Effector CD8-positive, alpha-beta T cell (primary cell): ENCODE measurements around the gene ZFP1.
"Not testable (repeated sequence)": the region's sequence is repeated elsewhere in the genome, so short reads cannot be mapped to it uniquely, and the experiment has no call there.

Experiments
- DNase-seq: peaks from one replicate; lab custom pipeline; 2025; lab: John Stamatoyannopoulos, UW

ZFP1 gene

DNA sequence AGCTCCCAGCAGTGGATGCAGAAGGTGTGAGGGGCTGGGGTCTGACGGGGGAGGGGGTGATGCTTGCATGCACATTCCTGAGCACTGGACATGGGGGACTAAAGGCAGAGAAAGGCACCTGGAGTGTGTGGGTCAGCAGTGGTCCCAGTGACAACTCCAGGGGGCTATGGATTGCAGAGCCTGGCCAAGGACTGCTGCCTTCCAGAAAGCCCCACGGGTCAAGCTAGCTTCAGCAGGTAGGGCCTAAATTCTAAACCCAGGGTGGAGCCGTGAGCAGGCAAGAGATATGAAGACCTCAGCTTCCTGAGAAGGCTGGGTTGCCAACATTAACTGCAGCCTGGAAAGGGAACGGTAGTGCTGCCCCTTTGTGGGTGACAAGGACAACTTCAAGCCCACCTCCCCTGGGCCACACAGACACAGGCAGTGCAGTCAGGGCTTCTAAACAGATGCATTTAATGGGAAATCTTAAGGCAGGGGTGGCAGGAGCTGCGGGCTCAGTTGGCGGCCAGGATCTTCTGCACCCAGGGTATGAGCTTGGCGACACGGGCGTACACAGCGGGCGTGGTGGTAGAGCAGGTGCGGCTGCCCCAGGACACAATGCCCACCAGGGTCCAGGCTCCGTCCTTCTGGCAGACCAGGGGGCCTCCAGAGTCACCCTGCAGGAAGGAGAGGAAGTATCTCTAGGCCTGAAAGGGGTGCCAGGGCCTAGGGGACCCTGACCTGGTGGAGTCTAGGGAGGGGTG lies 55.5 kb downstream of the ZFP1 start:
- DNase-seq: no peak

DNA sequence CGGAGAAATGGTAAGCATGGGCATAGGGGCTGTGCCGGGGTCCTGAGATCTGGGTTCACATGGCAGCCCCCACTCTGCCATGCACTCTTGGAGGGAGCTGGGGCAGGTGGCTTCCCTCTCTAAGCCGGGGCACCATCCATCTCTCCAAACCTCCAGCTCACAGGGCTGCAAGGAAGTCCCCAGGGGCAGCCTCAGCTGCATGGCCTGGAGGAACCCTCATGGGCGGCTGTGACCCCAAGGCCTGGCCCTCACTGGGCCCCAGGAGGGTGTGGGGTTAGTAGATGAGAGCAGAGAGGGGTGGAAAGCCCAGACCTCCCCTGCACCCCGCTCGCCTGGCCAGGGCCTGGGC lies 56.1 kb downstream of the ZFP1 start:
- DNase-seq: no peak

DNA sequence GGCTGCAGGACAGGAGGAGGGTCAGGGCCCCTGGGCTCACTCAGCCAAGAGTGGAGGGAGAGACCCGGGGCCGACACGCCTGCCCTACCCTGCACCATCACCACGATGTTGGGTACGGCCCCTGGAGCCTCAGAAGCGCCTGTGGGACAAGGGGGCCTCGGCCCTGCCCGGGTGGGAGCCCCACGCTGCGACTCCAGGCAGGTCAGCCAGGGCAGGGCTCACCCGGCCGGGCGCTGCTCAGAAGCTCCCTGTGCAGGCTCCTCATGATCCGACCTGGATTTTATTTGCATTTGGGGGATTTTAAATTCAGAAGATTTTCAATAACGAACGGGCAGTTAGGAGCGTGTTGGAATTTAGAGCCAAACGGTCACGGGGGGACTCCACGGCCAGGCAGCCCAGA lies 56.6 kb downstream of the ZFP1 start:
- DNase-seq: not testable (repeated sequence)

DNA sequence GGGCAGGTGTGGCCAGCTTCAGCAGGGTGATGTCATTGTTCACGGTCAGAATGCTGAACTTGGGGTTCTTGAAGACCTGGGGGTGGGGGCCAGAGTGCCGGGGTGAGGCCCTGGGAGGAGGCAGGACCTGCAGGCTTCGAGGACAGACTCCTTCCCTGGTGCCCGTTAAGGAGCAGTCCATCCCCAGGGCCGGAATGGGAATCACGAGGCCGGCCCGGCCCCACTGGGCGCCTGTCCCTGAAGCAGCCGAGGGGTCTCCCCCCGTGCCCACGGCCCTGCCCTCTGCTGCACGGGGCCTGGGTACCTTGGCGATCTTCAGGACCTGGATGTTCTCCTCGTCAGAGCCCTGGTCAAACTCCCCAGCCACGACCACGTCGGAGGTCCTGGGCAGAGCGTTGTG lies 57.1 kb downstream of the ZFP1 start:
- DNase-seq: not testable (repeated sequence)

DNA sequence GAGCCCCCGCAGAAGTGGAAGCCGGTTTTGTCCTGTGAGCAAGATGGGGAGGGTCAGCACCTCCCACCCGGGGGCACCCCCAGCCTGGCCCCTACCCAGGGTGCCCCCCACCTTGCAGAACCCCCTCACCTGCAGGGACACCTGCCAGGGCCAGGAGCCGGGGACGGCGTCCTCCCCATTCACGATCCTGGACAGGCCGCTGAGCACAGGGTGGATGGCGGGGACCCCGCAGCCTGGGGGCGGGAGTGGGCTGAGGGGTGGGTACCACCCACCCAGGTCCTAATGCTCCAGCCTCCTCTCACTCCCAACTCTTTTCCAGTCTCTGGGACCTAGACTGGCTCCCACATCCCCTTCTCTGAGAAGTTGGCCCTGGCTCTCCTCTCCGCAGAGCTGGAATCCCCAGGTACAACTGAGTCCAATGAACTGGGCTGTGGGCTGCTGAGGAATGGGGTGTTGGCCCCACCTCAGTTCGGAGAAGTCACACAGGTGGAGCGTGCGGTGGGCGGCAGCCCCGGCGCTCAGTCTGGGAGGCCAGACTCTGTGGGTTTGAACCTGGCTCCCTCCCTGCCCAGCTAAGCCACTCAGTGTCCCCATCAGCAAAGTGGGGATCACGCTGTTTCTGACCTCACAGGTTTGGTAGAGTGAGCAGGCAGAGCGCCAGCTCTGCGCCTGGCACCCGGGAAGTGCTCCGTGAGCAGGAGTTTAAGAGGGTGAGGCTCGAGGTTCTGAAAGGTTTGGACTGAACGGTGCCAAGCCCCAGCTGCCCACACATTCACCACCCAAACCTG lies 57.8 kb downstream of the ZFP1 start:
- DNase-seq: not testable (repeated sequence)

DNA sequence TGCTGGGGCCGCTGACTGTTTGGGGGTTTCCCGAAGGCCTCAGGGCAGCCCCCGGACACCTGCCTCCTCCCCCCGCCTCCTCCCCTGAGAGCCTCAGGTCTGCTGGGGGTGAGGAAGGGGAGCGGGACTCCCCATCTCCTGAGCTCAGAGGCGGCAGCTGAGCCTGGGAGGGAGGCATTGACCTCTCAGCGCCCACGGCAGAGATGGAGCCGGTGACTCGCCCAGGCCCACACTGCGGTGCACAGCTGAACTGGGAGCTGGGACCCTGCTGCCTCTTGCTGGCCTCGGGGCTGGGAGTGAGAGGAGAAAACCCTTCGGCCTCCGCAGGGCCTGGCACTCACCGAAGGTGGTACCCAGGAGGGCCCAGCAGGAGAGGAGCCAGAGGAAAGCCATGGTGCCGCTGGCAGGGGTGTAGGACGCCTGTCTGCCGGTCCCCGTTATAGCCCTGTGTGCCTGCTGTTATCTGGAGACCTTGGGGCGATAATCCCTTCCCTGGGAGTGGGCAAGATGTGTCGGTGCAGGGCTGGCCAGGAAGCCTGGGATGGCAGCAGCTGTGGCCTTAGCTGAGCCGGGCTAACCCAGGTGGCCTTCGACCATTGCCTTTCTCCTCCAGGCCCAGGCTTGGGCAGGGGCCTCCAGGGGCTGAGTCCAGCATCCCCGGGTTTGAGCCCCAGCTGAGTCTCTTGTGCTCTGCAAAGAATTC lies 58.6 kb downstream of the ZFP1 start, which contains the start of gene CTRB2:
TSS of gene CTRB2 (minus strand) at position 413 of the 703 bp plus-strand sequence. CDS start at position 393, 20 bp downstream.
- DNase-seq: no peak

DNA sequence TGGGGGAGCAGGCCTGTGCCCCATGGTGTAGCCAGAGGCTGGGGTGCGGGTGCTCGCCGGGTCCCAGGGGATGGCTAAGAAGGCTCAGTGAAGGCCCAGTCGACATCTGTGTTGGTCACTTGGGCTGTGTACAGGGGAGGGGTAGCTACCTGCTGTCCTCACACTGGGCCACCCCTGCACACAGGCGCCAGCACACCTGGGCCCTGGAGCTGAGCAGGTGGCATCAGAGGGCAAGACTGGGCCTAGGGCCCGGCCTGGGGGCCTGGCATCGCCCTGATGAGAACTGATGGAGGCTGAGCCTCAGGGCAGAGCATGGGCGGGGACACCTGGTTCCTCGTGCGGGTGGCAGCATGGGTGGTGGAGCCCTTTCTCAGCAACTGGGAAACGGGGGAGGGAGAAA lies 59.5 kb downstream of the ZFP1 start:
- no peak for DNase-seq

DNA sequence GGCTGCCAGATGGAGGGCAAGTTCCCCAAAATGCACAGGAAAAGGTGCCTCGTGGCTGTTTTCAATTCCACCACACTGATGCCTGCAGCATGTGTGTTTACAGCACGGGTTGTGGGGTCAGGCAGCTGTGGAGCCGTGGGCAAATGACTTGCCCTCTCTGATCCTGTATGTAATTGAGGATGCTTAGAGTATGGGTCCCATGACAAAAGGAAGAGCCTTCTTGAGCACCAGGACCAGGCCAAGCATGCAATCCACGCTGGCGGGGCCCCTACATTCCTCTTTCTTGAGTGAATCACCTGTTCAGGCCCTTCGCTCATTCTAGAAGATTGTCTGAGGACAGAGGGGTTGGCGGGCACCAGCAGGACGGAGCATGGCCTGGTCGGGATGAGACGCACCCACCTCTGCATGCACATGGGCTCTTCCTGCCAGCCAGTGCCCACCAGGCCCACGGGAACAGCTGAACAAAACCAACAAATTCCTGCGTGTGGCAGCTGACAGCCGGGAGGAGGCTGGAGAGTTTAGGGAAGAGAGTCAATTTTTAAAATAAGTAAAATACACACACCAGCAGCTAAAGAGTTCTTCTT lies 60.0 kb downstream of the ZFP1 start:
- DNase-seq: no peak

DNA sequence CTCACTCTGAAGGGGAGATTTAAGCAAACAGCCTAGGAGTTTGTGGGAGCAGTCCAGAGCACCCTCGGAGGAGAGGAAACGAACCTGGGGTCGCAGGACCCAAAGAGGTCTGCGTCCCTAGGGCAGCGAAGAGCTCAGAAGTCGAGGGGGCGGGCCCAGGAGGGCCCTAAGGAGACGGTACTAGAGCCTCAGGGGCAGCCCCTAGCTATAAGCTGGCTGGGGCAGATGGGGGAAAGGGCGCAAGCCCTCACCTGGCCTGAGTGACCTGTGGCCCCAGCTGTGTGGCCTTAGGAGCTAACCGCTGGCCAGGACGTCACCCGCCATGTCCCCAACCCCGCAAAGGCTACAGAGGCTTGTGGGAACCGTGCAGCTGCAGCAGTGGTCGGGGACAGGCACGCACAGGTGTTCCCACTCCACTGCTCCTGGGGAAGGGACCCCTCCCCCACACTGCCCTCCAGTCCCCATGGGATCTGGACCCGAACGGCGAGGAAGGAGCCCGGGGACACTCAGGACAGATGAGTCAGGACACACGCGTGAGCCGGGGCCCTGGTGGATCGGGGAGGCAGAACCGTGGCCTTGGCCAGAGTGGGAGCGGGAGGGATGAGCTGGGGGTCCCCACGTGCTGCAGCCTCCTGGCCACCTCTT lies 60.7 kb downstream of the ZFP1 start:
- no peak for DNase-seq

DNA sequence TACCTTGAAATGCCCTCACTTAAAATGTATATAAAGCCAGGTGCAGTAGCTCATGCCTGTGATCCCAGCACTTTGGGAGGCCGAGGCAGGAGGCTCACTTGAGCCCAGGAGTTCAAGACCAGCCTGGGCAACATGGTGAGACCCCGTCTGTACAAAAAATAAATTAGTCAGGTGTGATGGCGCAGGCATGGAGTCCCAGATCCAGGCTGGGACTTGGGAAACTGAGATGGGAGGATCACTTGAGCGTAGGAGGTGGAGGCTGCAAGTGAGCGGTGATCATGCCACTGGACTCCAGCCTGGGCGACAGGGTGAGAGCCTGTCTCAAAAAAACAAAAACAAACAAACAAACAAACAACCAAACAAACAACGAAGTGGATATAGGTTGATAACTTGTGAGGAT lies 61.2 kb downstream of the ZFP1 start:
- DNase-seq: not testable (repeated sequence)

DNA sequence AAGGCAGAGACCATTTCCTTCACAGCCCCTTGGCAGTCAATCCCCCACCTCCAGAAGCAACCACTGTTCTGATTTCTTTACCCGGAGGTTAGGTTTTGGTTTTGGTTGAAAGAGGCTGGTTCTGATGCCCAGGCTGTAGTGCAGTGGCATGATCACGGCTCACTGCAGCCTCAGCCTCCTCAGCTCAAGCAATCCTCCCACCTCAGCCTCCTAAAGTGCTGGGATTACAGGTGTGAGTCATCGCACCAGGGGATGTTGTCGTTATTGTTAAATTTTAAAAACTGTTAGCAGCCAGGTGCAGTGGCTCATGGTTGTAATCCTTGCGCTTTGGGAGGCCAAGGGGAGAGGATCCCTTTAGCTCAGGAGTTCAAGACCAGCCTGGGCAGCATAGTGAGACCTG lies 61.6 kb downstream of the ZFP1 start:
- DNase-seq: no peak

DNA sequence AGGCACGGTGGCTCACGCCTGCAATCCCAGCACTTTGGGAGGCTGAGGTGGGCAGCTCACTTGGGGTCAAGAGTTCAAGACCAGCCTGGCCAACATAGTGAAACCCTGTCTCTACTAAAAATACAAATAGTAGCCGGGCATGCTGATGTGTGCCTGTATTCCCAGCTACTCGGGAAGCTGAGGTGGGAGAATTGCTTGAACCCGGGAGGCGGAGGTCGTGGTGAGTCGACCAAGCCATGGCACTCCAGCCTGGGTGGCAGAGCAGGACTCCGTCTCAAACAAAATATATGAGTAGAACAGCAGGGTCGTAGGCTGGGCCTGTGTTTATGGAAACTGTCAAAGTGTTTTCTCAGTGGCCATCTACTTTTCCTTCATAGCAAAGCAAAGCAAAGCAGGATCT lies 63.0 kb downstream of the ZFP1 start:
- DNase-seq: not testable (repeated sequence)

DNA sequence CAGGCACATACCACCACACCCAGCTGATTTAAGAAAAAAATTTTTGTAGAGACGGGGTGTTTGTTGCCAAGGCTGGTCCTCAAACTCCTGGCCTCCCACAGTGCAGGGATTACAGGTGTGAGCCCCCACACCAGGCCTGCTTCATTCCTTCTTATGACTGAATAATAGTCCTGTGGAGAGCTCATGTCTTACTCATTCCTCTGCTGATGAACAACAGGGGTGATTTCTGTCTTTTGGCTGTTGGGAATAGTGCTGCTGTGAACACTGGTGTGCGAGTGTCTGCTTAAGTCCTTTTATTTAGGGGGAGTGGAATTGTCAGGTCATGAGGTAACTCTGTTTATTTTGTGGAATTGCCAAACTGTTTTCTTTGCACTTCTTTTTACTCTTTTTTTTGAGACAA lies 67.8 kb downstream of the ZFP1 start:
- DNase-seq: no peak

DNA sequence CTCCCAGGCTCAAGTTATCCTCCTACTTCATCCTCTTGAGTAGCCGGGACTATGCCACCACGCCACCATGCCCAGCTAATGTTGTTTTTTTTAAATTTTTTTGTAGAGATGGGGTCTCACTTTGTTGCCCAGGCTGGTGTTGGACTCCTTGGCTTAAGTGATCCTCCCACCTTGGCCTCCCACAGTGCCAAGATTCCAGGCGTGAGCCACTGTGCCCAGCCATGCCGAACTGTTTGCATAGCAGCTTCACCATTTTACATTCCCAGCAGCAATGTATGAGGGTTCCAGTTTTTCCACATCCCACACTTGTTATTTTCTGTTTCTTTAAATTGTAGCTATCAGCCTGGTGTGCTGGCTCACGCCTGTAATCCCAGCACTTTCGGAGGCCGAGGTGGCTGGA lies 68.3 kb downstream of the ZFP1 start:
- DNase-seq: no peak

DNA sequence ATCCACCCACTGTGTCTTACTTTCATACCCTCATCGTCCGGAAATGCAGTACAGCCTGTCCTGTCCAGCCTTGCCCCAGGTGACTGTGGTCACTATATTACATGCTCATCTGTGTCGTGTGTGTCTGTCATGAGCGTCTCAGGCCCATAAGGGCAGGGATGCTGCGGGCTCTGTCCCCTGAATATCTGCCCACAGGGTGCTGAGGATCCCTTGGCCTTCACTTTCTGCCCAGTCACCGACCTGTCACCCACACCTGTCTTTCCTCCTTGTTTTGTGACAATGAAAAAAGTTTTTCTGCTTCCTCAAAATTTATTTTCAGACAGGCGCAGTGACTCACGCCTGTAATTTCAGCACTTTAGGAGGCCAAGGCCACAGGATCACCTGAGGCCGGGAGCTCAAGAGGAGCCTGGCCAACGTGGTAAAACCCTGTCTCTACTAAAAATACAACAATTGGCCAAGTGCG lies 69.1 kb downstream of the ZFP1 start:
- DNase-seq: no peak

DNA sequence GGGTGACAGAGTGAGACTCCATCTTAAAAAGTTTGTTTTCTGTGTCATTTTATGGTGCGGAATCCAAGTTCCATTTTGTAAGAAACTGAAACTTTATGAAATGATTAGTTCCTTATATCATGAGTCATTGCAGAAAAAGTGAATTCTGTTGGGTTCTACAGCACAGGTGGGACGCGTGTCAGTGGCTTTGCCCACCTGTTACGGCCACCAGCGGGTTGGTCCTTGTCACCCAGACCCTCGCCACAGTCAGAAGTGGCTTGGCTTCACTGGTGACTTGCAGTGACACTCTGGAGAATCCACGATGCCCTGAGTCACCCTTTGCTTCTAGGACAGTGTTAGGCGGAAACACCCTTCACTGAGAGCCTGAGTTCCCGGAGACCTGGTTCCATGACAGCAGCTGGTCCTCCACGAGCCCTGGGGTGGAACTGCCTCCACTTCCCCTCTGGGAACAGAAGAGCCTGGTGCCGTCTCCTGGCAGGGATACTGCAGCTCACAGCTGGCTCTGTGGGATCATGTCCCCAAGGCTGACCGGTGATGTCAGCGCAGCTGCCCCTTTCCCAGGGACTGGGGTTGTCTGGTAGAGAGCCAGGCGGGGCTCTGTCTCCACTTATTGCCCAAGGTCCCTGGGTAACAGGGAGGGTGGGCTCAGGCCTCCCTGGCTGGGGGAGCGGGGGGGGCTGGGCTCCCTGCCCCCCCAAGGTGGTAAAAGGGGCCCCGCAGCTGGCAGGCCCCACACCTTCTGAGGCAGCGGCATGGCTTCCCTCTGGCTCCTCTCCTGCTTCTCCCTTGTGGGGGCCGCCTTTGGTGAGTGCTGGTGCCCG lies 70.1 kb downstream of the ZFP1 start, which contains the start of gene CTRB1:
TSS of gene CTRB1 (plus strand) at position 733 of the 821 bp plus-strand sequence. CDS start at position 753, 20 bp downstream.
- no peak for DNase-seq

DNA sequence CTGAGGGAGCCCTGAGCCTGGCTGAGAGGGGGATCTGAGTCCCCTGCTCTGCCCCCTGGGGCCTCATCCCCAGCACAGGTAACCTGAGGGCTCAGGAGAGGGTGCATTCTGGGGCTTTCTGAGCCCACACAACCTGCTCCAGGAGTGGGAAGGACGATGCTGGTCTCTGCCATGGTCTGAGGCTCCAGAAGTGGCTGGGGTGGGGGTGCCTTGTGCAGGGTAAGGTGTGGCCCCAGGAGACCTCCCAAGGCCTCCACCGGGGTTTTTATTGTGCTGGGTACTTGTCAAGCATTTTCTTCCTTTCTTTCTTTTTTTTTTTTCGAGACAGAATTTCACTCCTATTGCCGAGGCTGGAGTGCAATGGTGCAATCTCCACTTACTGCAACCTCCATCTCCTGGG lies 70.8 kb downstream of the ZFP1 start:
- no peak for DNase-seq

DNA sequence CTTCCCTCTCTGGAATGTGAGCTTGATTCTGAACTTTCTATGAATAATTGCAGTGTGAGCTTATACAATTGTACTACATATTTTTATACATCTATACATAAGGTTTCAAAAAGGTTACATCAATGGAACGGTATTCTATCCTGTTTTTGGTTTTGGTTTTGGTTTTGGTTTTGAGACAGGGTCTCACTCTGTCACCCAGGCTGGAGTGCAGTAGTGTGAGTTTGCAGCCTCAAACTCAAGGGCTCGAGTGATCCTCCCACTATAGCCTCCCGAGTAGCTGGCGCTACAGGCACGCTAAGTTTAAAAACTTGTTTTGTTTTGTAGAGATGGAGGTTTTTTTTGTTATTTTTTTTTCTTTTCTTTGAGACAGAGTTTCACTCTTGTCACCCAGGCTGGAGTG lies 71.5 kb downstream of the ZFP1 start:
- DNase-seq: no peak
